ENCODE data around the gene ANKRD34A.

The ANKRD34A gene

GRCh38 chr1:145957443-145958319 lies 6.7 kb downstream of the ANKRD34A start, which contains the start of gene LIX1L:
Gene LIX1L (minus strand): TSS chr1:145958017. CDS start chr1:145957927, 90 bp downstream.
- no peak within 1 kb of the TSS for H3K27ac ChIP-seq (ENCODE audit: low read length)
- TF ChIP-seq CTCF (IDR thresholded peaks at IDR 0.05; ENCODE audit: low read length) (no peak), EZH2 (optimal IDR thresholded peaks at IDR 0.05; ENCODE audit: low read depth, low read length) (no peak), EZH2phosphoT487 (IDR thresholded peaks at IDR 0.05; ENCODE audit: low read length) (no peak)

GRCh38 chr1:145956781-145957442 lies 7.5 kb downstream of the ANKRD34A start:
- Histone ChIP-seq H3K27me3 (replicated peaks; ENCODE audit: insufficient read depth, low read length) (peaks cover 45% of the 10 kb centered on the region), H3K4me2 (ENCODE audit: low read depth, low read length) (peak overlapping the region; percentile 78), H3K4me1 (ENCODE audit: low read length) (peaks cover 29% of the 10 kb centered on the region), H3K27ac (ENCODE audit: low read length) (no peak overlapping the region), H3K36me3 (replicated peaks; ENCODE audit: insufficient read depth, low read length) (no peaks in the 10 kb centered on the region), H2AFZ (ENCODE audit: low read length) (peak overlapping the region; percentile 76), H3K9me2 (replicated peaks; ENCODE audit: insufficient read depth, low read length) (no peaks in the 10 kb centered on the region), H3K9ac (ENCODE audit: low read length) (peak overlapping the region; percentile 20; the same call in 1 of the 2 replicates), H3F3A (ENCODE audit: insufficient read depth, low read length) (peaks cover 9% of the 10 kb centered on the region; the same call in 1 of the 2 replicates), H3K79me2 (ENCODE audit: low read length) (no peaks in the 10 kb centered on the region), H3K4me3 (ENCODE audit: low read length) (peak overlapping the region; percentile 63), H4K20me1 (ENCODE audit: insufficient read depth, low read length) (no peaks in the 10 kb centered on the region), H3K9me3 (replicated peaks; ENCODE audit: insufficient read depth, low read length) (no peaks in the 10 kb centered on the region)
- no peak for DNase-seq
- TF ChIP-seq CTCF (IDR thresholded peaks at IDR 0.05; ENCODE audit: low read length) (no peak), EZH2 (optimal IDR thresholded peaks at IDR 0.05; ENCODE audit: low read depth, low read length) (no peak), EZH2phosphoT487 (IDR thresholded peaks at IDR 0.05; ENCODE audit: low read length) (no peak)

More at GRCh38 chr1:145957443-145958319, 6.7 kb downstream of the ANKRD34A start, which contains the start of gene LIX1L:
- H3K79me2 ChIP-seq (ENCODE audit: low read length) = no peaks in the 10 kb centered on the region
- H3K9ac ChIP-seq (ENCODE audit: low read length) = peak within 1 kb of the TSS; percentile 20; the same call in 1 of the 2 replicates
- no peaks in the 10 kb centered on the region for H4K20me1 ChIP-seq (ENCODE audit: insufficient read depth, low read length)
- no peaks in the 10 kb centered on the region for H3K36me3 ChIP-seq (replicated peaks; ENCODE audit: insufficient read depth, low read length)
- H2AFZ ChIP-seq (ENCODE audit: low read length) = peak within 1 kb of the TSS; percentile 76
- peaks cover 51% of the 10 kb centered on the region for H3K27me3 ChIP-seq (replicated peaks; ENCODE audit: insufficient read depth, low read length)
- peak within 1 kb of the TSS; percentile 63 for H3K4me3 ChIP-seq (ENCODE audit: low read length)
- no peaks in the 10 kb centered on the region for H3K9me3 ChIP-seq (replicated peaks; ENCODE audit: insufficient read depth, low read length)
- peak within 1 kb of the TSS; percentile 78 for H3K4me2 ChIP-seq (ENCODE audit: low read depth, low read length)
- peaks cover 9% of the 10 kb centered on the region; the same call in 1 of the 2 replicates for H3F3A ChIP-seq (ENCODE audit: insufficient read depth, low read length)
- peaks cover 33% of the 10 kb centered on the region for H3K4me1 ChIP-seq (ENCODE audit: low read length)
- DNase-seq = peak; percentile 99
- no peaks in the 10 kb centered on the region for H3K9me2 ChIP-seq (replicated peaks; ENCODE audit: insufficient read depth, low read length)

GRCh38 chr1:145956361-145956760 lies 8.0 kb downstream of the ANKRD34A start:
- no peaks in the 10 kb centered on the region for H3K9me3 ChIP-seq (replicated peaks; ENCODE audit: insufficient read depth, low read length)
- H3K27ac ChIP-seq (ENCODE audit: low read length) = no peak overlapping the region
- no peaks in the 10 kb centered on the region for H3K36me3 ChIP-seq (replicated peaks; ENCODE audit: insufficient read depth, low read length)
- H3K27me3 ChIP-seq (replicated peaks; ENCODE audit: insufficient read depth, low read length) = peaks cover 40% of the 10 kb centered on the region
- H3K4me2 ChIP-seq (ENCODE audit: low read depth, low read length) = no peak overlapping the region
- H3K4me1 ChIP-seq (ENCODE audit: low read length) = peaks cover 24% of the 10 kb centered on the region
- peaks cover 9% of the 10 kb centered on the region; the same call in 1 of the 2 replicates for H3F3A ChIP-seq (ENCODE audit: insufficient read depth, low read length)
- H3K79me2 ChIP-seq (ENCODE audit: low read length) = no peaks in the 10 kb centered on the region
- no peaks in the 10 kb centered on the region for H4K20me1 ChIP-seq (ENCODE audit: insufficient read depth, low read length)
- TF ChIP-seq CTCF (IDR thresholded peaks at IDR 0.05; ENCODE audit: low read length) (no peak), EZH2 (optimal IDR thresholded peaks at IDR 0.05; ENCODE audit: low read depth, low read length) (no peak), EZH2phosphoT487 (IDR thresholded peaks at IDR 0.05; ENCODE audit: low read length) (no peak)
- no peak overlapping the region for H3K4me3 ChIP-seq (ENCODE audit: low read length)
- no peak overlapping the region for H3K9ac ChIP-seq (ENCODE audit: low read length)
- no peak for DNase-seq
- no peak overlapping the region for H2AFZ ChIP-seq (ENCODE audit: low read length)
- H3K9me2 ChIP-seq (replicated peaks; ENCODE audit: insufficient read depth, low read length) = no peaks in the 10 kb centered on the region

Measured in MM.1S (cell line).